Smooth muscle cell (in vitro differentiated cells): ENCODE measurements around the gene MYH9. TPM values are rescaled to one million over a fixed set of nuclear protein-coding genes. Genes with fewer than 3 reads are reported as not detected.
"Not testable (repeated sequence)": the region's sequence is repeated elsewhere in the genome, so short reads cannot be mapped to it uniquely, and the experiment has no call there.

Experiments used
- DNase-seq: peaks from one replicate; lab custom pipeline; 2025; ENCODE audit not compliant: unreplicated experiment; lab: John Stamatoyannopoulos, UW
- H2AFZ ChIP-seq: fragments of 200-600 bp; sonication (generic); 2 replicates; pipeline ENCODE4 v1.6.0; 2016; ENCODE audit warnings: antibody characterized with exemption, low read depth, mild to moderate bottlenecking
- H3F3A ChIP-seq: fragments of 200-600 bp; sonication (generic); 2 replicates; pipeline ENCODE4 v1.6.0; 2017; ENCODE audit warnings: antibody characterized with exemption, low read depth
- H3K27ac ChIP-seq: fragments of 200-600 bp; sonication (generic); 2 replicates; pipeline ENCODE4 v1.5.1; 2016; ENCODE audit warnings: low read depth, mild to moderate bottlenecking
- H3K27me3 ChIP-seq: fragments of 200-600 bp; sonication (generic); 2 replicates; pipeline ENCODE4 v1.6.1; 2016; ENCODE audit warnings: low read depth, mild to moderate bottlenecking
- H3K36me3 ChIP-seq: fragments of 200-600 bp; sonication (generic); 2 replicates; pipeline ENCODE4 v1.5.1; 2016; ENCODE audit warnings: low read depth
- H3K4me1 ChIP-seq: fragments of 200-600 bp; sonication (generic); 2 replicates; pipeline ENCODE4 v1.5.1; 2016; ENCODE audit warnings: low read depth
- H3K4me2 ChIP-seq: fragments of 200-600 bp; sonication (generic); 2 replicates; pipeline ENCODE4 v1.6.0; 2016; ENCODE audit warnings: mild to moderate bottlenecking
- H3K4me3 ChIP-seq: fragments of 200-600 bp; sonication (generic); 2 replicates; pipeline ENCODE4 v1.5.1; 2016; ENCODE audit warnings: mild to moderate bottlenecking
- H3K79me2 ChIP-seq: fragments of 200-600 bp; sonication (generic); 2 replicates; pipeline ENCODE4 v1.6.0; 2016; ENCODE audit warnings: low read depth, mild to moderate bottlenecking
- H3K9ac ChIP-seq: fragments of 200-600 bp; sonication (generic); 2 replicates; pipeline ENCODE4 v1.6.0; 2016; ENCODE audit warnings: low read depth
- H3K9me3 ChIP-seq: fragments of 200-600 bp; sonication (generic); replicated peaks from 2 replicates; pipeline ENCODE4 v1.5.1; 2016; ENCODE audit warnings: low read depth
- H4K20me1 ChIP-seq: fragments of 200-600 bp; sonication (generic); 2 replicates; pipeline ENCODE4 v1.6.0; 2016; ENCODE audit warnings: low read depth
- CTCF ChIP-seq: fragments of 200-600 bp; sonication (generic); IDR thresholded peaks from 2 replicates; pipeline ENCODE4 v1.5.1; 2017; ENCODE audit warnings: borderline replicate concordance, mild to moderate bottlenecking, antibody characterized with exemption; ENCODE audit not compliant: insufficient read depth, poor library complexity, severe bottlenecking
- WGBS: methylation state at CpG from one replicate; pipeline ENCODE4 v1.1.7; 2016; ENCODE audit warnings: low lambda C conversion rate; 5-methylcytosine and 5-hydroxymethylcytosine counted together
- polyA plus RNA-seq: library from polyadenylated mRNA; unstranded; fragments of >200 nt; fragmentation: Nextera tagmentation; extraction: Ambion mirVana; gene quantifications from 2 replicates; pipeline ENCODE4 v1.2.1, GENCODE V29; 2016
- total RNA-seq: library from RNA; depleted of rRNA; stranded (reverse); fragments of >200 nt; gene quantifications from 2 replicates; pipeline ENCODE4 v1.2.3, GENCODE V29; 2014

The MYH9 gene
- total and polyA plus RNA-seq, 2 experiments from 2014 or later, result 350 to 361 TPM

DNA sequence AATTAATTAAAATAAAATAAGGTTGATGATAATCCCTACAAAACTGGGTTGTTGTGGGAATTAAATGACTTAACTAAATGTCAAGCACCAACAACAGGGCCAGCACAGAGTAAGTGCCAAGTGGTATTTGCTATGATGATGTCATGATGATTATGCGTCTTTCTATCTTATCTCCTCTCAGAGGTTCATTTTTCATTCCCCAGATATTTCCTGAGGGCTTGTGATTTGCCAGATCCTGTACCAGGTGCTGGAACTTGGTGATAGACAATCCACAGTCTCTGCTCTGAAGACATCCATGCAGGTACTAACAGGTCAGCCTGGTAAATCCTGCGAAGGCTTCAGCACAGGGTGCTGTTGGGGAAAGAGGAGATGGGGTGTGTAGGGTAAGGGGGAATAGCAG, 8.1 kb upstream of the MYH9 start:
- Histone ChIP-seq H3F3A (no peaks in the 10 kb centered on the region), H3K4me3 (no peak overlapping the region), H3K27me3 (no peaks in the 10 kb centered on the region), H3K79me2 (no peaks in the 10 kb centered on the region), H3K27ac (peak overlapping the region; percentile 58), H3K4me1 (no peaks in the 10 kb centered on the region), H3K9ac (peak overlapping the region; percentile 5), H4K20me1 (no peaks in the 10 kb centered on the region), H3K36me3 (no peaks in the 10 kb centered on the region), H2AFZ (no peak overlapping the region), H3K9me3 (no peaks in the 10 kb centered on the region), H3K4me2 (peak overlapping the region; percentile 26)
- no peak for DNase-seq
- WGBS, result 30% methylated on average over 2 of the region's 2 CpGs
- no peak for TF ChIP-seq CTCF

- no peak overlapping the region for H2AFZ ChIP-seq
- peaks cover 4% of the 10 kb centered on the region for H3K79me2 ChIP-seq
- no peaks in the 10 kb centered on the region for H3K9me3 ChIP-seq
- TF ChIP-seq CTCF, result no peak
- WGBS, result 81% methylated on average over 12 of the region's 12 CpGs
- H3K4me3 ChIP-seq, result no peak overlapping the region
- peak overlapping the region; percentile 58 for H3K27ac ChIP-seq
- no peak for DNase-seq
- no peaks in the 10 kb centered on the region for H3F3A ChIP-seq
- no peaks in the 10 kb centered on the region for H3K27me3 ChIP-seq
- H3K4me2 ChIP-seq, result peak overlapping the region; percentile 26
- H3K9ac ChIP-seq, result no peak overlapping the region
- no peaks in the 10 kb centered on the region for H3K36me3 ChIP-seq
- no peaks in the 10 kb centered on the region for H4K20me1 ChIP-seq
- H3K4me1 ChIP-seq, result no peaks in the 10 kb centered on the region
Observed at GRCh38 chr22:36395055-36395849, 7.5 kb upstream of the MYH9 start.

GRCh38 chr22:36391638-36392037, 3.9 kb upstream of the MYH9 start:
- no peak overlapping the region for H3K4me3 ChIP-seq
- H3K27ac ChIP-seq, result no peak overlapping the region
- H3K36me3 ChIP-seq, result no peaks in the 10 kb centered on the region
- H3K79me2 ChIP-seq, result peaks cover 23% of the 10 kb centered on the region
- no peak overlapping the region for H2AFZ ChIP-seq
- DNase-seq, result no peak
- H3F3A ChIP-seq, result no peaks in the 10 kb centered on the region
- no peaks in the 10 kb centered on the region for H3K4me1 ChIP-seq
- TF ChIP-seq CTCF, result no peak
- peaks cover 7% of the 10 kb centered on the region for H4K20me1 ChIP-seq
- no peak overlapping the region for H3K9ac ChIP-seq
- 94% methylated on average over 3 of the region's 3 CpGs for WGBS
- H3K9me3 ChIP-seq, result no peaks in the 10 kb centered on the region
- H3K27me3 ChIP-seq, result no peaks in the 10 kb centered on the region
- no peak overlapping the region for H3K4me2 ChIP-seq

- Histone ChIP-seq H3K4me2 (peak overlapping the region; percentile 80), H3K4me3 (peak overlapping the region; percentile 50), H3K4me1 (peaks cover 12% of the 10 kb centered on the region), H3K79me2 (peaks cover 47% of the 10 kb centered on the region), H4K20me1 (peaks cover 32% of the 10 kb centered on the region), H3K27ac (peak overlapping the region; percentile 68), H3F3A (peaks cover 15% of the 10 kb centered on the region)
- not testable (repeated sequence) for H2AFZ ChIP-seq, H3K36me3 ChIP-seq, DNase-seq, H3K9ac ChIP-seq, H3K9me3 ChIP-seq, H3K27me3 ChIP-seq
- WGBS, result 77% methylated on average over 14 of the region's 14 CpGs
Observed at GRCh38 chr22:36389122-36389521, 1.4 kb upstream of the MYH9 start.
